Esophagus squamous epithelium (tissue), 5 donors: ENCODE data around the gene NCS1. TPM values are rescaled to one million over a fixed set of nuclear protein-coding genes. Genes with fewer than 3 reads are reported as not detected.

Source experiments
- DNase-seq: peaks from one replicate; lab custom pipeline; 2025; lab: John Stamatoyannopoulos, UW
- H3K27ac ChIP-seq, 4 donors: fragments of 200-600 bp; sonication (generic); one replicate each; pipeline ENCODE4 v1.5.1; 2016 to 2019; ENCODE audit warnings: mild to moderate bottlenecking in 1 of 4
- H3K27me3 ChIP-seq, 4 donors: fragments of 200-600 bp; sonication (generic); 1 replicate in 3 of 4; 2 replicates in 1 of 4; pipeline versions ENCODE4 v1.5.1 to v1.6.0; 2017 to 2021; ENCODE audit warnings: antibody characterized with exemption in 1 of 4
- H3K36me3 ChIP-seq, 3 donors: fragments of 200-600 bp; sonication (generic); one replicate each; pipeline ENCODE4 v1.5.1; 2016 to 2019
- H3K4me1 ChIP-seq, 3 donors: fragments of 200-600 bp; sonication (generic); one replicate each; pipeline ENCODE4 v1.5.1; 2017 to 2019
- H3K4me3 ChIP-seq, 4 donors: fragments of 200-600 bp; sonication (generic); 1 replicate in 3 of 4; 2 replicates in 1 of 4; pipeline ENCODE4 v1.5.1; 2016 to 2019; ENCODE audit warnings: mild to moderate bottlenecking in 2 of 4, moderate library complexity in 1 of 4
- H3K9me3 ChIP-seq, 3 donors: fragments of 200-600 bp; sonication (generic); one replicate each; pipeline ENCODE4 v1.5.1; 2016 to 2019
- POLR2A ChIP-seq, 4 donors: fragments of 450-650 bp; IDR thresholded peaks; one replicate each; pipeline ENCODE4 v1.6.1; 2017; ENCODE audit warnings: antibody characterized with exemption in 4 of 4, mild to moderate bottlenecking in 4 of 4, moderate library complexity in 3 of 4
- WGBS, 2 donors: methylation state at CpG; one replicate each; pipeline ENCODE4 v1.1.5; 2018; 5-methylcytosine and 5-hydroxymethylcytosine counted together
- intact Hi-C: fragments of 100-400 bp; cut with DNase I; formaldehyde crosslinking; loops from one replicate; pipeline ENCODE4 v1.15.0; 2022
- total RNA-seq, 4 donors: library from RNA; depleted of rRNA; stranded (reverse); fragments of >200 nt; gene quantifications; one replicate each; pipeline ENCODE4 v1.1.0, GENCODE V29; 2016
- TF ChIP-seq, protein P1 (sequence below), 6 experiments: fragments of 450-650 bp in 4 of 6; fragments of 200-600 bp in 2 of 6; sonication (generic) in 2 of 6; IDR thresholded peaks; one replicate each; pipeline ENCODE4 v1.5.1; 2016 to 2019; ENCODE audit warnings: antibody characterized with exemption in 6 of 6, mild to moderate bottlenecking in 4 of 6, moderate library complexity in 4 of 6
- donor health status: DM: yes; HTN: yes; CAD: no.

NCS1 gene
- total RNA-seq, 4 donors from 2014 or later: 9.3 to 31.3 (median 15.2) TPM

DNA sequence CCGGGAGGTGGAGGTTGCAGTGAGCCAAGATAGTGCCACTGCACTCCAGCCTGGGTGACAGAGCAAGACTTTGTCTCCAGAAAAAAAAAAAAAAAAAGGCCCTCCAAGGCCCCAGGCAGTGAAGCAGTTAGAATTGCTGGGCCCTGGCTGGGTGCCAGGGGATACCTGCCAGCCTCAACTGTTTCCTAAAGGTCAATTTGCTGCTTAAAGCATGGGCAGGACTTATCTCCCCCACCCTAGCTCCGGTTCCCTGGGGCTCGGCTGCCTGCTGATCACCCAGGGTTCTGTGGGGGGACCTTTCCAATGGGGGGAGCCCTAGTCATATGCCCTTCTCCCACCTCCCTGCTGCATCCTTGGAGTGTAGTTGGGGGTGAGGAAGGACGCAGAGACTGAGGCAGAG lies 25.7 kb downstream of the NCS1 start:
- intact Hi-C loops: no loop called here
- Histone ChIP-seq H3K36me3 (no peaks in the 10 kb centered on the region), H3K27me3 (no peaks in the 10 kb centered on the region), H3K27ac (peak overlapping the region; percentile 81 to 94 (median 90)), H3K4me1 (peaks cover 45 to 96% (median 62%) of the 10 kb centered on the region in 3 donors), H3K9me3 (no peaks in the 10 kb centered on the region), H3K4me3 (no peak overlapping the region)
- WGBS, 2 donors: 10 to 44% methylated on average over 1 of the region's 4 CpGs
- DNase-seq: no peak
- TF ChIP-seq, protein P1, sequence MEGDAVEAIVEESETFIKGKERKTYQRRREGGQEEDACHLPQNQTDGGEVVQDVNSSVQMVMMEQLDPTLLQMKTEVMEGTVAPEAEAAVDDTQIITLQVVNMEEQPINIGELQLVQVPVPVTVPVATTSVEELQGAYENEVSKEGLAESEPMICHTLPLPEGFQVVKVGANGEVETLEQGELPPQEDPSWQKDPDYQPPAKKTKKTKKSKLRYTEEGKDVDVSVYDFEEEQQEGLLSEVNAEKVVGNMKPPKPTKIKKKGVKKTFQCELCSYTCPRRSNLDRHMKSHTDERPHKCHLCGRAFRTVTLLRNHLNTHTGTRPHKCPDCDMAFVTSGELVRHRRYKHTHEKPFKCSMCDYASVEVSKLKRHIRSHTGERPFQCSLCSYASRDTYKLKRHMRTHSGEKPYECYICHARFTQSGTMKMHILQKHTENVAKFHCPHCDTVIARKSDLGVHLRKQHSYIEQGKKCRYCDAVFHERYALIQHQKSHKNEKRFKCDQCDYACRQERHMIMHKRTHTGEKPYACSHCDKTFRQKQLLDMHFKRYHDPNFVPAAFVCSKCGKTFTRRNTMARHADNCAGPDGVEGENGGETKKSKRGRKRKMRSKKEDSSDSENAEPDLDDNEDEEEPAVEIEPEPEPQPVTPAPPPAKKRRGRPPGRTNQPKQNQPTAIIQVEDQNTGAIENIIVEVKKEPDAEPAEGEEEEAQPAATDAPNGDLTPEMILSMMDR (IDR thresholded peaks at IDR 0.05): no peak
- TF ChIP-seq POLR2A (IDR thresholded peaks at IDR 0.05): no peak

DNA sequence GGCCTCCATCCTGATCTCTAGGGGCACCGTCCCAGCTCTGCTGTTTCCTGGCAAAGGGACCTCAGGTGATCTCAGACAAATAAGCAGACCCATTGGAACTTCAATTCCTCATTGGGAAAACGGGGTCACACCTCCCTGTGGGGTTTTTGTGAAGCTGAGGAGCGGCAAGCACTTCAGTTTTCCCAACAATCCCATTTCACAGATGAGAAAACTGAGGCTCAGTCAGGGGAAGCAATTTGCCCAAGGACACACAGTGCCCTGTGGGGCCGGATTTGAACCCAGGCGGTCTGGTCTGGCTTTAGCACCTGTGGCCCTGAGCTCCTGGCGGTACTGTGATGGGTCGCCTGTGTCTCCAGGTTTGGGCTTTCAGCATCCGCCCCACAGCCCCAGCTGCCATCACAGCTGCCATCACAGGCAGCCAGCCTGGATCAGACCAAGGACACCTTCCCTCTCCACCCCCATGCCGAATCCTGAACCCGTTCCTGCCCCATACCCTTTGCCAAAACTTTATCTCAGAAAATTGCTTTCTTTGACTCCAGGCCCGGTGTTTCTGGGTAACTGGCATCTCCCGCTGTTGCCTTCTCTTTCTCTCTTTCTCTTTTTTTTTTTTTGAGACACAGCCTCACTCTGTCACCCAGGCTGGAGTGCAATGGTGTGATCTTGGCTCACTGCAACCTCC lies 26.4 kb downstream of the NCS1 start:
- H3K9me3 ChIP-seq: no peaks in the 10 kb centered on the region
- no peaks in the 10 kb centered on the region for H3K36me3 ChIP-seq
- intact Hi-C loops: no loop called here
- no peaks in the 10 kb centered on the region for H3K27me3 ChIP-seq
- DNase-seq: no peak
- no peak overlapping the region for H3K4me3 ChIP-seq
- 42 to 66% methylated on average over 7 to 10 of the region's 12 CpGs for WGBS, 2 donors
- TF ChIP-seq POLR2A (IDR thresholded peaks at IDR 0.05): no peak
- TF ChIP-seq, protein P1 (IDR thresholded peaks at IDR 0.05): no peak
- H3K27ac ChIP-seq: peak overlapping the region; percentile 81 to 94 (median 90)
- peaks cover 39 to 88% (median 55%) of the 10 kb centered on the region in 3 donors for H3K4me1 ChIP-seq

DNA sequence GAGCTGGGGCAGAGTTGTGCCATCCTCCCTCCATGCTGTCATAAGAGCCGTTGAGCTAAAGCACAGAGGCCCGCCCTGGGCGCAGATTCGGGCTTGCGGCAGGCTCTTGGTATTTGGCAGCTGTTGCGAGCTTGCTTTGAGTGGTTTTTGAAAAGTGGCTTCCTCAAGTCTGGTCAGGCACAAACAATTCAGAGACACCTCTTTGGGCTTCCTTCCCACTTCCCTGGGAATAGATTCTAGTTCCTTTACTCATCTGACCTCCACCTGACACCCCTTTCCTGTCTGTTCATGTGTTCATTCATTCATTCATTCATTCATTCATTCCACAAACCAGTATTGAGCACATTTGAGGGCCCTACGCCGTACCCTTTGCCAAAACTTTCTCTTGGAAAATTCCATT lies 27.4 kb downstream of the NCS1 start:
- H3K4me1 ChIP-seq: peaks cover 31 to 79% (median 45%) of the 10 kb centered on the region in 3 donors
- peak overlapping the region; percentile 81 to 94 (median 90) for H3K27ac ChIP-seq
- TF ChIP-seq, protein P1 (IDR thresholded peaks at IDR 0.05): no peak
- TF ChIP-seq POLR2A (IDR thresholded peaks at IDR 0.05): no peak

DNA sequence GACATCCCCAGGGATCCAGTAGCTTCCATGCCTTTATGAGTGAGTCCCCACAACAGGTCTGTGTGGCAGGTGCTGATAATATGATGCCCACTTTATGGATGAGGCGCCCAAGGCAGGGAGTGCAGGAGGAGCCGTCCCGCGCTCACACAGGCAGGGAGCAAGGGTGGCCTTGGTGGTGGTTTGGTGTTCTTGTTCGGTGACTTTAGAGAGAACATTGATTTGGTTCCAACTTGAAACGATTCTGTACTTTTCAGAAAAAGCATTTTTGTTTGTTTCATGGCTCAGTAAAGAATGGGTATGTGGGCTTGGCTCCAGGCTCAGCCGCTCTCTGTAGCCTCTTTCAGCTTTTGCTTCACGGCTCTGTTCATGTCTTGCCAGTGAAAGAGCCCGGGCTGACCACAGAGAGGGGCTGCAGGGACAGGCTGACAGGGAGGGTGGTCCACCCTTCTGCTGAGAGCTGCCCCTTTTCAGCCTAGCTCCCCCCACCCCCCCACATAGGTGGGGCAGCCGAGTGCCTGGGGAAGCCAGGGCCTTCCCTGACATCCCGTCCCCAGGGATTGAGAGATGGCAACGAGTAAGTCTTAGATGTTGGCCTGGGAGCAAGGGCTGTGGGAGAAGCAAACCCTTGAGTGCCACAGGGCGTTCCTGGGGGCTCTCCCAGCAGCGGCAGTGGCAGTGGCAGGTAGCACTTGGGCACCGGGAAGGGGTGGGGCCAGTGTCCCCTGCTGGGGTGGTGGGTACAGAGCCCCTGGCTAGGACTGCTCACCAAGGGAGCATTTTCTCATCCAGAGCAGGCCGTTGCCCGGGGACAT lies 28.0 kb downstream of the NCS1 start:
- DNase-seq: no peak
- Histone ChIP-seq H3K4me1 (peaks cover 25 to 72% (median 39%) of the 10 kb centered on the region in 3 donors), H3K36me3 (no peaks in the 10 kb centered on the region), H3K4me3 (peak overlapping the region in 2 of 4 donors; percentile 19 to 32), H3K9me3 (no peaks in the 10 kb centered on the region), H3K27ac (peak overlapping the region; percentile 78 to 94 (median 90)), H3K27me3 (no peaks in the 10 kb centered on the region)
- intact Hi-C loops: no loop called here
- 29 to 51% methylated on average over 9 of the region's 17 CpGs for WGBS, 2 donors
- no peak for TF ChIP-seq POLR2A (IDR thresholded peaks at IDR 0.05)
- TF ChIP-seq, protein P1 (IDR thresholded peaks at IDR 0.05): no peak

More for the DNA sequence above, 27.4 kb downstream of the NCS1 start:
- Histone ChIP-seq H3K36me3 (no peaks in the 10 kb centered on the region), H3K9me3 (no peaks in the 10 kb centered on the region), H3K4me3 (no peak overlapping the region), H3K27me3 (no peaks in the 10 kb centered on the region)
- WGBS, 2 donors: 23 to 33% methylated on average over 3 of the region's 8 CpGs
- DNase-seq: no peak
- intact Hi-C loops: no loop called here
